Measurements from ENCODE around the gene SPARC.

The SPARC gene

DNA sequence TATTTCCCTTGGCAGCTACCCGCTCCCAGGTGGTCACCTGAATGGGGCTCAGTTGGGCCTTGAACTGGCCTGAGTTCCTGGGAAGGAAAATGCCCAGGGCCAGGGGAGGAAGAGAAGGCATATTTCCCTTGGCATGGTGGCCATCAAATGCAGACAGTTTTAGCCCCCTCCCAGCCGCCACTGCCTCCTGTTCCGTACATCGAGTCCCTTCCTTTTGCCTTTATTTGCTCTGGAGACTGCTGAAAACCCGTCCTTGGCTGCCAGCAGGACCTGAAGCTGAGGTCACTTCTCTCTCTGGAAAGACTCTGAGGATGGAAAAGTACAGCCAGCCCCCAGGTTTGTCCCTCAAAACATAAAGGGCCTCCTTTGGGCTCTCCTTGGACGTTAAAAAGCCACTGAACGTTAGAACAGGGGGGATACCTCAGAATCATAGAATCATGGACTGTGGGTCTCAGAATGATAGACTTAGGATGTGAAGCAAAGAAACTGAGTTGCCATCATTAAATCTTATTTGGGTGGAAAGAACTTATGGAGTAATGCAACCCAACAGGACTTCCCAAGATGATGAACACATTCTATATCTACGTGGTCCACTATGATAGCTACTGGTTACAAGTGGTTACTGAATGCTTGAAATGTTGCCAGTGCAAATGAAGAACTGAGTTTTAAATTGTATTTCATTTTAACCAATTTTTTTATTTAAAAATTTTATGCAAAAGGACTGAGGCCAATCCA, 7.1 kb downstream of the SPARC start:
- H3K4me3 ChIP-seq = peak overlapping the region; percentile 52
- no peak for DNase-seq (ENCODE audit: low spot score)
- TF ChIP-seq, protein P1, sequence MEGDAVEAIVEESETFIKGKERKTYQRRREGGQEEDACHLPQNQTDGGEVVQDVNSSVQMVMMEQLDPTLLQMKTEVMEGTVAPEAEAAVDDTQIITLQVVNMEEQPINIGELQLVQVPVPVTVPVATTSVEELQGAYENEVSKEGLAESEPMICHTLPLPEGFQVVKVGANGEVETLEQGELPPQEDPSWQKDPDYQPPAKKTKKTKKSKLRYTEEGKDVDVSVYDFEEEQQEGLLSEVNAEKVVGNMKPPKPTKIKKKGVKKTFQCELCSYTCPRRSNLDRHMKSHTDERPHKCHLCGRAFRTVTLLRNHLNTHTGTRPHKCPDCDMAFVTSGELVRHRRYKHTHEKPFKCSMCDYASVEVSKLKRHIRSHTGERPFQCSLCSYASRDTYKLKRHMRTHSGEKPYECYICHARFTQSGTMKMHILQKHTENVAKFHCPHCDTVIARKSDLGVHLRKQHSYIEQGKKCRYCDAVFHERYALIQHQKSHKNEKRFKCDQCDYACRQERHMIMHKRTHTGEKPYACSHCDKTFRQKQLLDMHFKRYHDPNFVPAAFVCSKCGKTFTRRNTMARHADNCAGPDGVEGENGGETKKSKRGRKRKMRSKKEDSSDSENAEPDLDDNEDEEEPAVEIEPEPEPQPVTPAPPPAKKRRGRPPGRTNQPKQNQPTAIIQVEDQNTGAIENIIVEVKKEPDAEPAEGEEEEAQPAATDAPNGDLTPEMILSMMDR (IDR thresholded peaks at IDR 0.05) = no peak
- H3K27ac ChIP-seq = peak overlapping the region; percentile 95 to 97

DNA sequence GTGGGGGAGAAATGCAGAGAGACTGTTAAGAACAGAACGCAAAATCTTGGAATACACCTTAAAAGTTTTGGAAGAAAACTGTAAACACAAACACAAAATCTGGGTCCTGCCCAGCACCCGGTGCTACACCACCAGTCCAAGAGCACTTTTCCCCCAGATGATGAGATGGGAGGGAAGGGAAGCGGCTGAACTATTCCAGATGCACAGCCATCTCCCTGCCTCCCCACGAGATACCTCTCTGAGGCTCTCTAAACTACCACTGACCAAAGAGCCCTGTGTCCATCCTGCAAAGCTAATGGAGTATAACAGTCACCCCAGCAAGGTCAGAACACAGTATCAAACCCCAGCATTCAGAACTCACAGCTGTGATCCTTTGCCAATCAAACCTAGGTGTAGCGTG, 8.0 kb downstream of the SPARC start:
- Histone ChIP-seq H3K27ac (peak overlapping the region; percentile 95 to 97), H3K4me3 (peak overlapping the region; percentile 52)
- TF ChIP-seq, protein P1 (IDR thresholded peaks at IDR 0.05) = no peak
- DNase-seq (ENCODE audit: low spot score) = no peak

DNA sequence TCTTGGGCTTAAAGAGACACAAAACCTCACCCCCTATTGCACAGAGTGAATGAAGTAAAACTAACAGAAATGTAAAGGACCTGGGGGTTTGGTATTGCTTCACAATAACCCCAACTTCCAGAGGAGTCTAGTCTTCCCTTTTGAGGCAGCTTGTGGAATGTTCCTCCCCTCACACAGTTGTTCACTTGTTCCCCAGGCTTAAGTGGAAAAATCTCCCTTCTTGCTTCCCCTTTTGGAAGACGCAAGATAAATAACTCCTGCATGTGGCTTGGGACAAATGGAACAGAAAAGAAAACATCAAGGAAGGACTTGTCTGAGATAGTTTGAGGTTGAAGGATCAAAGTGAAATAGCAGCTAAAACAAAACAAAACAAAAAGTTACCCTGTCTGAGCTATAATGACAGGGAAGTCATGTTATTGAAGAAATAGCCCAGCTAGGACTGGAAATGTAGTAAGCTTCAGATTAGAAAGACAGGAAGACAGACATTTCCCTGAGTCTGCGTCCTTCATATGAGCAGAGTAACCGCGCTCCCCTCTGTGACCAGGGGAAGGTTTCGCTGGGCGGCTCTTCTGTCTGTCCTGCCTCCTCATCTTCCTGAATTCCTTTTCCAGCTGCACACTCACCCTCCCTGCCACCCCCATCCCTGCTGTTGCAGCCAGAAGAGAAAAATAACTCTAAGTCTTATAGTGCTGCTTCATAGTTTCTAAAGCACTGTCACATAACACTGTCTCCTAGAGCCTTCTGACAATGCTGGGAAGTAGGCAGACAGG, 8.8 kb downstream of the SPARC start:
- TF ChIP-seq, protein P1 (IDR thresholded peaks at IDR 0.05) = no peak
- DNase-seq (ENCODE audit: low spot score) = no peak
- Histone ChIP-seq H3K4me3 (peak overlapping the region; percentile 52), H3K27ac (peak overlapping the region; percentile 95 to 97)

DNA sequence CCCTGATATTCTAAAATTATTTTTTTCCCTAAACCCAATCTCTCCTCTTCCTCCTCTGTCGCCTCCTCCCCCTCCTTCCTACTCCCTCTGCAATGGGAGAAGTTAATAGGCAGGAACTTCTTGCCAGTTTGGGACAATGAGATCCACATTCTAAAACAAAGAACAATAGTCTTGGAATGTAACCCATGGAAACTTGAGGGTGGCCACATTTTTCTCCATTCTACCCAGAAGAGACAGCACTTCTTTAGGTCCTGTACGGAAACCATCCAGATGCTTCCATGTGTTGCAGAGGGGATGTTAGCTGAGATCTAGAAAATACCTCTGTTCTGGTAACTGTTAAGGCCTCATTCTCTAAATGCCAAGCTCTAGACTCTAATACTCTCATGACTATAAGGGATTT, 10.0 kb downstream of the SPARC start:
- peak overlapping the region; percentile 95 to 97 for H3K27ac ChIP-seq
- DNase-seq (ENCODE audit: low spot score) = no peak
- H3K4me3 ChIP-seq = peak overlapping the region; percentile 52
- TF ChIP-seq, protein P1 (IDR thresholded peaks at IDR 0.05) = no peak

DNA sequence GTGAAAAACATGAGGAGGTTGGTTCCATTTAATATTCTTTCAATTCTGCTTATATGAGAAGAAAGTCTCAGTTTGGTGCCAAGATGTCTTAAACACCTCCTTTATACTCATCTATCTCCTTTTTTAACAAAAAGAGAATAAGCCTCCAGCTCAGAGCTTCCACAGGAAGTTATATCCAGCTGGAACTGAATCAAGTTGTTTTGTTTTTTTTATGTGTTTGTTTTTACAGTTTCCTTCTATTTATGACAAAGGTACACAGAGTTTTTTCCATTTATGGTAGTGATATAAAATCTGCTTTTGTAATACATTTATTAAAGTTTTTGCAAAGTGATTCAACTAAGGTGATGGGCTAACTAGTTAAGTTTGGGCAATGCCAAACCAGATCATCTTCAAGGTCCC, 10.4 kb downstream of the SPARC start:
- Histone ChIP-seq H3K4me3 (no peak overlapping the region), H3K27ac (peak overlapping the region; percentile 95 to 97)
- no peak for DNase-seq (ENCODE audit: low spot score)
- TF ChIP-seq, protein P1 (IDR thresholded peaks at IDR 0.05) = no peak

DNA sequence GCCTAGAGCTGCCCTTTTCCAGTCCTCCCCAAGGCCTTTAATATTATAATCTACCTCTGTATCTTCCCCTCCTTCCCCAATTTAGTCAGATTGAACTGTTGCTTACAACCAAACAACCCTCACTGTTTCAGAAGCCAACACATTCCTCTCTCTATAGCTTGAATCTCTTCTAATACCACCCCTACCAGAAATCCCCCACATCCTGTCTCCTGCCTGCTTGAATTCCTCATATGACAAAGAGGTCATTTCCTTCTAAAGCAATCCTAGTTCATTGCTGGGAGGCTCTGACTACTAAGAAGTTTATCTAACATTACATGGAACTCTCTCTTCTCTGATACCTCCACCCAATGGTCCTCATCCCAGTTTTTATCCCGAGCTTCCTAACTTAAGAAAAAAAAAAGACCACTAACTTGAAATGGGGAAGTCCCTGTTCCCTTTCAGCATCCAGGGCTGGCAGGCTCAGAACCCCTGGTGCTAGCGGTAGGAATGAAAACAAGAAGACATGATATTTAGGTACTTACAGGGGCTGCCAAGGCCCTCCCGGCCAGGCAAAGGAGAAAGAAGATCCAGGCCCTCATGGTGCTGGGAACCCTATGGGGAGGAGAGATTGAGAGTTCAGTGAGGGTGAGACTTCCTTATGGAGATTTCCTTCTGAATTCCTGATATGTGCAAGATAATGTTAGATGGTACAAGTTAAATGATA, 11.0 kb downstream of the SPARC start:
- no peak for DNase-seq (ENCODE audit: low spot score)
- TF ChIP-seq, protein P1 (IDR thresholded peaks at IDR 0.05) = no peak
- Histone ChIP-seq H3K27ac (peak overlapping the region; percentile 95 to 97), H3K4me3 (no peak overlapping the region)

Measured in coronary artery (tissue), 2 donors.